ENCODE results near the gene MYO1B. TPM values are rescaled to one million over a fixed set of nuclear protein-coding genes. Genes with fewer than 3 reads are reported as not detected.

Gene MYO1B
- total and polyA plus RNA-seq, 2 experiments from 2014 or later: 26.4 to 70.6 TPM

DNA sequence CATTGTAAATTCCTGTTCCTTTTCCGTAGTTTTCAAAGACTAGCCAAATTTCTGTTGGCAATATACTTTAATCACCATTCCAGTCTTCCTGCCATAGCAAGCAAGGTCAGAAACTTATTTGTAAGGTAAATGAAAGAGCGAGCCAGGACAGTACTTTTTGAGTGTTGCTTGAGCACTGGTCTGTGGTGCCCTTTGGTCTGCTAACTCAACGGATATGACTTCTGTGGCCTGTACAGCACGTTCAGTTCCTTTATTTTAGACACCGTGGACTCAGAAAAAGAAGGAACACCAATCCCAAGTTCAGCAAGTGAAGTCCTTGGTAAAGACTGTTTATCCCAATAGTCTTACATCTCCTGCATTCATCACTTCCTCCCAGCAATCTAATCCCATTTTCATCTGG lies 166.3 kb downstream of the MYO1B start:
- Histone ChIP-seq H3K27me3 (ENCODE audit: insufficient read depth) (no peaks in the 10 kb centered on the region), H3K4me2 (no peak overlapping the region), H3F3A (replicated peaks; ENCODE audit: low read depth) (no peaks in the 10 kb centered on the region), H4K20me1 (replicated peaks; ENCODE audit: insufficient read depth) (no peaks in the 10 kb centered on the region), H3K79me2 (replicated peaks; ENCODE audit: insufficient read depth) (no peaks in the 10 kb centered on the region), H2AFZ (no peak overlapping the region), H3K4me3 (no peak overlapping the region), H3K27ac (ENCODE audit: low read depth) (no peak overlapping the region), H3K4me1 (ENCODE audit: insufficient read depth) (no peaks in the 10 kb centered on the region), H3K9me2 (ENCODE audit: insufficient read depth) (no peaks in the 10 kb centered on the region), H3K36me3 (ENCODE audit: insufficient read depth) (peaks cover 30% of the 10 kb centered on the region)
- H3K4me1 Mint-ChIP-seq: no peaks in the 10 kb centered on the region
- no peaks in the 10 kb centered on the region for H3K9me3 Mint-ChIP-seq
- H3K27ac Mint-ChIP-seq: no peak overlapping the region
- no peaks in the 10 kb centered on the region for H3K27me3 Mint-ChIP-seq (ENCODE audit: insufficient read depth, low read depth, poor library complexity)
- H3K4me3 Mint-ChIP-seq: no peak overlapping the region
- TF ChIP-seq NANOG (IDR thresholded peaks at IDR 0.05; ENCODE audit: borderline replicate concordance) (no peak), EZH2 (IDR thresholded peaks at IDR 0.05; ENCODE audit: low read depth, unreplicated experiment) (no peak), CREB1 (CRISPR knock-in tag; IDR thresholded peaks at IDR 0.05; ENCODE audit: low read depth) (no peak), ZNF114 (CRISPR knock-in tag; IDR thresholded peaks at IDR 0.05) (no peak), POLR2AphosphoS5 (IDR thresholded peaks at IDR 0.05; ENCODE audit: low read depth) (no peak), EZH2phosphoT487 (IDR thresholded peaks at IDR 0.05; ENCODE audit: unreplicated experiment) (no peak), STAT1 (IDR thresholded peaks at IDR 0.05; ENCODE audit: unreplicated experiment) (no peak), ZNF331 (CRISPR knock-in tag; IDR thresholded peaks at IDR 0.05; ENCODE audit: low read depth) (no peak), JUNB (IDR thresholded peaks at IDR 0.05; ENCODE audit: unreplicated experiment) (no peak)
- TF ChIP-seq, protein P1, sequence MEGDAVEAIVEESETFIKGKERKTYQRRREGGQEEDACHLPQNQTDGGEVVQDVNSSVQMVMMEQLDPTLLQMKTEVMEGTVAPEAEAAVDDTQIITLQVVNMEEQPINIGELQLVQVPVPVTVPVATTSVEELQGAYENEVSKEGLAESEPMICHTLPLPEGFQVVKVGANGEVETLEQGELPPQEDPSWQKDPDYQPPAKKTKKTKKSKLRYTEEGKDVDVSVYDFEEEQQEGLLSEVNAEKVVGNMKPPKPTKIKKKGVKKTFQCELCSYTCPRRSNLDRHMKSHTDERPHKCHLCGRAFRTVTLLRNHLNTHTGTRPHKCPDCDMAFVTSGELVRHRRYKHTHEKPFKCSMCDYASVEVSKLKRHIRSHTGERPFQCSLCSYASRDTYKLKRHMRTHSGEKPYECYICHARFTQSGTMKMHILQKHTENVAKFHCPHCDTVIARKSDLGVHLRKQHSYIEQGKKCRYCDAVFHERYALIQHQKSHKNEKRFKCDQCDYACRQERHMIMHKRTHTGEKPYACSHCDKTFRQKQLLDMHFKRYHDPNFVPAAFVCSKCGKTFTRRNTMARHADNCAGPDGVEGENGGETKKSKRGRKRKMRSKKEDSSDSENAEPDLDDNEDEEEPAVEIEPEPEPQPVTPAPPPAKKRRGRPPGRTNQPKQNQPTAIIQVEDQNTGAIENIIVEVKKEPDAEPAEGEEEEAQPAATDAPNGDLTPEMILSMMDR (conservative IDR thresholded peaks at IDR 0.05; ENCODE audit: low read depth in 2 of 2): no peak
- TF ChIP-seq, protein P2, sequence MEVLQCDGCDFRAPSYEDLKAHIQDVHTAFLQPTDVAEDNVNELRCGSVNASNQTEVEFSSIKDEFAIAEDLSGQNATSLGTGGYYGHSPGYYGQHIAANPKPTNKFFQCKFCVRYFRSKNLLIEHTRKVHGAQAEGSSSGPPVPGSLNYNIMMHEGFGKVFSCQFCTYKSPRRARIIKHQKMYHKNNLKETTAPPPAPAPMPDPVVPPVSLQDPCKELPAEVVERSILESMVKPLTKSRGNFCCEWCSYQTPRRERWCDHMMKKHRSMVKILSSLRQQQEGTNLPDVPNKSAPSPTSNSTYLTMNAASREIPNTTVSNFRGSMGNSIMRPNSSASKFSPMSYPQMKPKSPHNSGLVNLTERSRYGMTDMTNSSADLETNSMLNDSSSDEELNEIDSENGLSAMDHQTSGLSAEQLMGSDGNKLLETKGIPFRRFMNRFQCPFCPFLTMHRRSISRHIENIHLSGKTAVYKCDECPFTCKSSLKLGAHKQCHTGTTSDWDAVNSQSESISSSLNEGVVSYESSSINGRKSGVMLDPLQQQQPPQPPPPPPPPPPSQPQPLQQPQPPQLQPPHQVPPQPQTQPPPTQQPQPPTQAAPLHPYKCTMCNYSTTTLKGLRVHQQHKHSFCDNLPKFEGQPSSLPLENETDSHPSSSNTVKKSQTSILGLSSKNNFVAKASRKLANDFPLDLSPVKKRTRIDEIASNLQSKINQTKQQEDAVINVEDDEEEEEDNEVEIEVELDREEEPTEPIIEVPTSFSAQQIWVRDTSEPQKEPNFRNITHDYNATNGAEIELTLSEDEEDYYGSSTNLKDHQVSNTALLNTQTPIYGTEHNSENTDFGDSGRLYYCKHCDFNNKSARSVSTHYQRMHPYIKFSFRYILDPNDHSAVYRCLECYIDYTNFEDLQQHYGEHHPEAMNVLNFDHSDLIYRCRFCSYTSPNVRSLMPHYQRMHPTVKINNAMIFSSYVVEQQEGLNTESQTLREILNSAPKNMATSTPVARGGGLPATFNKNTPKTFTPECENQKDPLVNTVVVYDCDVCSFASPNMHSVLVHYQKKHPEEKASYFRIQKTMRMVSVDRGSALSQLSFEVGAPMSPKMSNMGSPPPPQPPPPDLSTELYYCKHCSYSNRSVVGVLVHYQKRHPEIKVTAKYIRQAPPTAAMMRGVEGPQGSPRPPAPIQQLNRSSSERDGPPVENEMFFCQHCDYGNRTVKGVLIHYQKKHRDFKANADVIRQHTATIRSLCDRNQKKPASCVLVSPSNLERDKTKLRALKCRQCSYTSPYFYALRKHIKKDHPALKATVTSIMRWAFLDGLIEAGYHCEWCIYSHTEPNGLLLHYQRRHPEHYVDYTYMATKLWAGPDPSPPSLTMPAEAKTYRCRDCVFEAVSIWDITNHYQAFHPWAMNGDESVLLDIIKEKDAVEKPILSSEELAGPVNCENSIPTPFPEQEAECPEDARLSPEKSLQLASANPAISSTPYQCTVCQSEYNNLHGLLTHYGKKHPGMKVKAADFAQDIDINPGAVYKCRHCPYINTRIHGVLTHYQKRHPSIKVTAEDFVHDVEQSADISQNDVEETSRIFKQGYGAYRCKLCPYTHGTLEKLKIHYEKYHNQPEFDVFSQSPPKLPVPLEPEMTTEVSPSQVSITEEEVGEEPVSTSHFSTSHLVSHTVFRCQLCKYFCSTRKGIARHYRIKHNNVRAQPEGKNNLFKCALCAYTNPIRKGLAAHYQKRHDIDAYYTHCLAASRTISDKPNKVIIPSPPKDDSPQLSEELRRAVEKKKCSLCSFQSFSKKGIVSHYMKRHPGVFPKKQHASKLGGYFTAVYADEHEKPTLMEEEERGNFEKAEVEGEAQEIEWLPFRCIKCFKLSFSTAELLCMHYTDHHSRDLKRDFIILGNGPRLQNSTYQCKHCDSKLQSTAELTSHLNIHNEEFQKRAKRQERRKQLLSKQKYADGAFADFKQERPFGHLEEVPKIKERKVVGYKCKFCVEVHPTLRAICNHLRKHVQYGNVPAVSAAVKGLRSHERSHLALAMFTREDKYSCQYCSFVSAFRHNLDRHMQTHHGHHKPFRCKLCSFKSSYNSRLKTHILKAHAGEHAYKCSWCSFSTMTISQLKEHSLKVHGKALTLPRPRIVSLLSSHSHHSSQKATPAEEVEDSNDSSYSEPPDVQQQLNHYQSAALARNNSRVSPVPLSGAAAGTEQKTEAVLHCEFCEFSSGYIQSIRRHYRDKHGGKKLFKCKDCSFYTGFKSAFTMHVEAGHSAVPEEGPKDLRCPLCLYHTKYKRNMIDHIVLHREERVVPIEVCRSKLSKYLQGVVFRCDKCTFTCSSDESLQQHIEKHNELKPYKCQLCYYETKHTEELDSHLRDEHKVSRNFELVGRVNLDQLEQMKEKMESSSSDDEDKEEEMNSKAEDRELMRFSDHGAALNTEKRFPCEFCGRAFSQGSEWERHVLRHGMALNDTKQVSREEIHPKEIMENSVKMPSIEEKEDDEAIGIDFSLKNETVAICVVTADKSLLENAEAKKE (CRISPR knock-in tag; IDR thresholded peaks at IDR 0.05): no peak
- TF ChIP-seq, protein P3, sequence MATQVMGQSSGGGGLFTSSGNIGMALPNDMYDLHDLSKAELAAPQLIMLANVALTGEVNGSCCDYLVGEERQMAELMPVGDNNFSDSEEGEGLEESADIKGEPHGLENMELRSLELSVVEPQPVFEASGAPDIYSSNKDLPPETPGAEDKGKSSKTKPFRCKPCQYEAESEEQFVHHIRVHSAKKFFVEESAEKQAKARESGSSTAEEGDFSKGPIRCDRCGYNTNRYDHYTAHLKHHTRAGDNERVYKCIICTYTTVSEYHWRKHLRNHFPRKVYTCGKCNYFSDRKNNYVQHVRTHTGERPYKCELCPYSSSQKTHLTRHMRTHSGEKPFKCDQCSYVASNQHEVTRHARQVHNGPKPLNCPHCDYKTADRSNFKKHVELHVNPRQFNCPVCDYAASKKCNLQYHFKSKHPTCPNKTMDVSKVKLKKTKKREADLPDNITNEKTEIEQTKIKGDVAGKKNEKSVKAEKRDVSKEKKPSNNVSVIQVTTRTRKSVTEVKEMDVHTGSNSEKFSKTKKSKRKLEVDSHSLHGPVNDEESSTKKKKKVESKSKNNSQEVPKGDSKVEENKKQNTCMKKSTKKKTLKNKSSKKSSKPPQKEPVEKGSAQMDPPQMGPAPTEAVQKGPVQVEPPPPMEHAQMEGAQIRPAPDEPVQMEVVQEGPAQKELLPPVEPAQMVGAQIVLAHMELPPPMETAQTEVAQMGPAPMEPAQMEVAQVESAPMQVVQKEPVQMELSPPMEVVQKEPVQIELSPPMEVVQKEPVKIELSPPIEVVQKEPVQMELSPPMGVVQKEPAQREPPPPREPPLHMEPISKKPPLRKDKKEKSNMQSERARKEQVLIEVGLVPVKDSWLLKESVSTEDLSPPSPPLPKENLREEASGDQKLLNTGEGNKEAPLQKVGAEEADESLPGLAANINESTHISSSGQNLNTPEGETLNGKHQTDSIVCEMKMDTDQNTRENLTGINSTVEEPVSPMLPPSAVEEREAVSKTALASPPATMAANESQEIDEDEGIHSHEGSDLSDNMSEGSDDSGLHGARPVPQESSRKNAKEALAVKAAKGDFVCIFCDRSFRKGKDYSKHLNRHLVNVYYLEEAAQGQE (IDR thresholded peaks at IDR 0.05; ENCODE audit: unreplicated experiment): no peak
- TF ChIP-seq, protein P4, sequence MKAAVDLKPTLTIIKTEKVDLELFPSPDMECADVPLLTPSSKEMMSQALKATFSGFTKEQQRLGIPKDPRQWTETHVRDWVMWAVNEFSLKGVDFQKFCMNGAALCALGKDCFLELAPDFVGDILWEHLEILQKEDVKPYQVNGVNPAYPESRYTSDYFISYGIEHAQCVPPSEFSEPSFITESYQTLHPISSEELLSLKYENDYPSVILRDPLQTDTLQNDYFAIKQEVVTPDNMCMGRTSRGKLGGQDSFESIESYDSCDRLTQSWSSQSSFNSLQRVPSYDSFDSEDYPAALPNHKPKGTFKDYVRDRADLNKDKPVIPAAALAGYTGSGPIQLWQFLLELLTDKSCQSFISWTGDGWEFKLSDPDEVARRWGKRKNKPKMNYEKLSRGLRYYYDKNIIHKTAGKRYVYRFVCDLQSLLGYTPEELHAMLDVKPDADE (IDR thresholded peaks at IDR 0.05): no peak
- DNase-seq (ENCODE audit: low spot score) (no peak), ATAC-seq (no peak)
- H3K36me3 Mint-ChIP-seq (ENCODE audit: low read depth): peaks cover 71% of the 10 kb centered on the region
